NCI-H1417 (cell line): ENCODE results near the gene WDFY3.

Source experiments
- DNase-seq, 3 experiments: peaks; one replicate each; lab custom pipeline; 2025; lab: John Stamatoyannopoulos, UW

The WDFY3 gene

DNA sequence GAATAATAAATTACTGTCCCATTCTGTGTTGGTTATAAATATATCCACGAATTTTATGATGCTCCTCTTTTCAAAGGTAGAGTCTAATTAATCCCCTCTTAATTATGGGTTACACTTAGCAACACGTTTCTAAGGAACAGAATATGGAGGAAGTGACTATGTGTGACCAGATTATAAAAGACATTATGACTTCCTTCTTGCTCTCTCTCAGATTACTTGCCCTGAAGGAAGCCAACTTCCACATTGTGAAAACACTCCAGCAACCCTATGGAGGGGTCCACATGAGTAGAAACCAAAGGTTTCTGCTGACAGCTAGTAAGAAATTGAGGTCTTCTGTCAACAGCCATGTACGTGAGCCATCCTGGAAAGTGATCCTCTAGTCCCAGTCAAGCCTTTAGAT is 59.3 kb downstream of the WDFY3 start:
- peak in 1 of 3 experiments; percentile 49 for DNase-seq

DNA sequence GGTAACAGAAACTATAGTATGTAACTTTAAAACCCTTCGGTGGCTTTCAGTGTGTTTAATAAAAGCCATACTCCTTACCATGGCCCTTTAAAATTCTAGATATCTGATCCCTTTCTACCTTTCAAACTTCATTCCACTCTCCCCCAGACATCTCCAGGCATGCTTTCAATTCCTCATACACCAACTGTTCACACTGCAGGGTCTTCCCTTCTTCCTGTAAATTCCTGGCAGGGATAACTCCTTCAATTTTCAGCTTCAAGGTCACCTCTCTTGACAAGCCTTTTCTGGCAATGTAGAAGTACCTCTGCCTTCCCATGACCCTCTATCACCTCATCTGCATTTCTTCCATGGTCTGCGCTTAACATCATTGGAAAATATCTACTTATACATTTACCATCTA is 60.8 kb downstream of the WDFY3 start:
- no peak for DNase-seq

DNA sequence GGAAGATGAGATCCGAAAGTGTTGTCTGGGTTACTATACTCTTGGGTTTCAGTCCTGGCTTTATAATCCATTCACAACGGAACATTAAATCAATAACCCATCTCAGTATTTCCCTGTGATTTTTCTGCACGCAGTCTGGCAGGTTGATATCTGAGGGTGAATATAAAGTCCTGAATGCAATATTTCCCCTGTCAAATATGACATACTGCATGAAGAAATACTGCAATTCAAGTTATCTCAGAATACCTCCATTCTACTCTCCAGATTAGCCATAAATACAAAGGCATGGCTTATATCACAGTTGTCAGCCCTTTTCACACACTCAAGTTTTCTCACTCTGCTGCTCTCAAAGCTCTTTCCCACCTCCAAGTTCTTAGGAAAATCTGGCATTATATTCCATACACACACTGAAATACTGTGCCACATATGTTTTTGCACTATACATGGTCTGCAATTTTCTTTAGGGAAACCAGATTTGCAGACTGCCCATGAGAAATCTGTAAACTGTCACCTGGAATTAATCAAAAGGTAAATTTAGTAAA is 64.7 kb downstream of the WDFY3 start:
- no peak for DNase-seq

DNA sequence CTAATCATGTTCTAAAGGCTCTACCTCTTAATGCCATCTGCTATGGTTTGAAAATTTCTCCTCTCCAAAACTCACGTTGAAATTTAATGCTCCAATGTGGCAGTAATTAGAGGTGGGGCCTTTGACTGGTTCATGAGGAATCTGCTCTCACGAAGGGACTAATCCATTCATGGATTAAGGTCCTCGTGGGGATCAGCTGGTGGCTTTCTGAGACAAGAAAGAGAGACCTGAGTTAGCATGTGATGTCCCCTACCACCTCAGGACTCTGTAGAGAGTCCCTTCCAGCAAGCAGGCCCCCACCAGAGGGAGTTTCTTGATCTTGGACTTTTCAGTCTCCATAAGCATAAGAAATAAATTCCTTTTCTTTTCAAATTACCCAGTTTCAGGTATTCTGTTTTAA is 65.3 kb downstream of the WDFY3 start:
- DNase-seq = no peak

DNA sequence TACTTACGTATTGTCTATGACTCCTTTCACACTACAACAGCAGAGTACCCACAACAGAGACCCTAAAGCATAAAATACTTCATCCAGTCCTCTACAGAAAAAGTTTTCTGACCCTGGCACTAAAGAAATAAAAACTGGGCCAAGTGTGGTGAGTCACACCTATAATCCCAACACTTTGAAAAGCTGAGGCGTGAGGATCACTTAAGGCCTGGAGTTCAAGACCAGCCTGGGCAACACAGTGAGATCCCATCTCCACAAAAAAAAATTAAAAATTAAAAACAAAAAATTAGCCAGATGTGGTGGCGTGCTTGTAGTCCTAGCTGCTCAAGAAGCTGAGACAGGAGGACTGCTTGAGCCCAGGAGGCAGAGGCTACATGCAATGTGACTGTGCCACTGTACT is 66.9 kb downstream of the WDFY3 start:
- DNase-seq = no peak

DNA sequence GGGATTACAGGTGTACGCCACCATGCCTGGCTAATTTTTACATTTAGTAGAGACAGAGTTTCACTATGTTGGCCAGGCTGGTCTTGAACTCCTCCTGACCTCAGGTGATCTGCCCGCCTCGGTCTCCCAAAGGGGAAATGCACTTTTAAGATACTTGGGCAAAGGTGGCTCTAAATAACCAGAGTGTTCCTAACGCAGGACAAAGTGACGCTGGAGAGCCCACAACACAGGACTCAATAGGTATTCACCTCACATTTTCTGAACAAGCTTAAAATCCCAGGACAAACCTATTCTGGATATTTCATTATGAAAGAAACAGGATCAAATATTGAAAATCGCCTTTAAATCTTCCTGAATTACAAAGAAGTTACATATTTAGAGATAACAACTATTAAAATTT is 69.0 kb downstream of the WDFY3 start:
- DNase-seq = no peak

DNA sequence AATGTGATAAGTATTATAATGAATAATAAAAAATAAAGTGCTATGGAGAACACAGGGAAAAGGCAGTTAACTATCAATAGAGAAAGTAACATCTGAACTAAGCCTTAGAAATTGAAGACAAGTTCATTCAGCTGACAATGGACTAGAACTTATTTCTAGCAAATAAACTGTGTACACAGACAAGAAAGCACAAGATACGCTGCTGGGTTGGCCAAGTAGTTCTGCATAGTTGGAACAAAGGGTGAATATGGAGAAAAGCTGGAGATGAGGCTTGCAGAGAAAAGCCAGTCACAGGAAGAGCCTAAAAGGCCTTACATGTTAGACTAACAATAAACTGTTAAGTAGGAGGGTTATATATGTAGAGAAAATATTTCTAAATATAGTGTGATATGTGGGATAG is 71.2 kb downstream of the WDFY3 start:
- no peak for DNase-seq

DNA sequence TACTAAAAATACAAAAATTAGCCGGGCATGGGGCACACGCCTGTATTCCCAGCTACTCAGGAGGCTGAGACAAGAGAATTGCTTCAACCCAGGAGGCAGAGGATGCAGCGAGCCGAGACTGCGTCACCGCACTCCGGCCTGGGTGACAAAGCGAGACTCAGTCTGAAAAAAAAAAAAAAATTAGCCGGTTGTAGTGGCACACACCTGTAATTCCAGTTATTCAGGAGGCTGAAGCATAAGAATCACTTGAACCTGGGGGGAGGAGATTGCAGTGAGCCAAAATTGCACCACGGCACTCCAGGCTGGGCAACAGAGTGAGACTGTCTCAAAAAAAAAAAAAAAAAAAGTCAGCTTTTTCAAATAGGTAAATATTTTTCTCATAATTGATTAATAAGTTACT is 71.9 kb downstream of the WDFY3 start:
- no peak for DNase-seq

DNA sequence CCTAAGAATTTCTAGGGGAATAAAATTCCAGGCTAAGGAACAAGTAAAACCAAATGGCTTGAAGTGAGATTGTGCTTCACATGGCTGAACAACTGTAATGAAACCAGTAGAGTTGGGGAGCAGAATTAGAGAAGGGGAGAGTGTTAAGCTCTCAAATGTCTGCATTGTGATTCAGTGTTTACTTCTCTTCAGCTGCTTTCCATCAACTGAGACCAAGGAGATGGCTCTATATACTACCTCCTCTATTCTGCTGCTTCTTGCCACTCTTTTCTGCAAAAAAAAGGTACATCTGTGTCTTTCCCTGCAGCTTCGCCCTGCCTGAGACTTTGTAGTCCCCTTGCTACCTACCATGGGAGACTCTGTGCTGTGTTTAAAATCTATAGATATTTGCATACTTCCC is 73.5 kb downstream of the WDFY3 start:
- no peak for DNase-seq

DNA sequence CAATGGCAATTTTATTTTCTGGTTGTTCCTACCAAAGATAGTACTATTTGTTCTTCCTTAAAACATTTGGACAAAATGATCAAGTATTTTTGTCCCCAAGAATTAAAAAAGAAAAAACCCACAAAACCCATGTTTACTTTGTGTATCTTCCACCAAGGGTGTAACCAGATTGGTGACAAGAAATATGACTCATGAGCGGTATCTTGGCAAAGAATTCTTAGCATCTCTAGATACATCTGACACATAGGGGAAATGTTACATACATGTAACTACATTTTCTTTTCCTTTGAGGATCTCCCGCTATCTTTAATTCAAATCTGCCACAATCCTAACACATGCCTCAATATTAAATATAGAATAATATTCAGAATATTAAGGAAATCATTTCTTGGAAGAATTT is 78.7 kb downstream of the WDFY3 start:
- DNase-seq = no peak

DNA sequence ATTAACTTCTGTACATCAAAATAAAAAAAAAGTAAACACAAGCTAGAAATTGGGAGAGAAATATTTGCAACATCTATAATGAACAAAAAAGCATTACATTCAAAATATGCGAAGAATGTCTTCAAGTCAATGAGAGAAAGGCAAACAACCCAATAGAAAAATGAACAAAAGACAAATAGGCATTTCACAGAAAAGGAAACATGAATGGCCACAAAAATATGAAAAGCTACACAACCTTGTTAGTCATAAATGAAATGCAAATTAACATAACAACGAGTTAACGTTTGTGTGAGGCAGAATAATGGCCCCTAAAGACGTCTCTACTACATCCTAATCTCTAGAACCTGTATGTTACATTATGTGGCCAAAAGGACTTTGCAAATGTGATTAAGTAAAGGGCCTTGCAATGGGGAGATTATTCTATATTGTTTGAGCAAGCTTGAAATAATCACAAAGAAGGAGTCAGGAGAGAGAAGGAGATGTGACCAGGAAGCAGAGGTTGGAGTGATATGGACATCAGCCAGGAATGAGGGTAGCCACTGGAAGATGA is 86.8 kb downstream of the WDFY3 start:
- DNase-seq = no peak

DNA sequence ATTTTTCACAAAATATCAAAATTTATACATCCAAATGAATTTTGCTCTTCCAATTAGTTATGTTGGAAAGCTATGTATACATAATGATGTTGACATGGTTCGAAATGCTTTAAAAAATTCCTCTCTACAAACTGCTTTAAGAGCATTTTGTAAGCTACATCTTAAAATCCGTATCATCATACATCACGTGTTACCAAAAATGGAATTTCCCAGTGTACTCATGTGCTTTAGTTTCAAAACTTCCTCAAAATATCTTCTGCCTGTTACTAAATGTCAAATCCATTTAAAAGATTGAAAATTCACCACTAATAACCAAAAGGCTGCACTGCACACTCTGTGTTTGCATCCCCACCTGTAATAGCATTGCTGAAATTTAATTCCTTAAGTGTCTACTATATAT is 87.9 kb downstream of the WDFY3 start:
- no peak for DNase-seq

DNA sequence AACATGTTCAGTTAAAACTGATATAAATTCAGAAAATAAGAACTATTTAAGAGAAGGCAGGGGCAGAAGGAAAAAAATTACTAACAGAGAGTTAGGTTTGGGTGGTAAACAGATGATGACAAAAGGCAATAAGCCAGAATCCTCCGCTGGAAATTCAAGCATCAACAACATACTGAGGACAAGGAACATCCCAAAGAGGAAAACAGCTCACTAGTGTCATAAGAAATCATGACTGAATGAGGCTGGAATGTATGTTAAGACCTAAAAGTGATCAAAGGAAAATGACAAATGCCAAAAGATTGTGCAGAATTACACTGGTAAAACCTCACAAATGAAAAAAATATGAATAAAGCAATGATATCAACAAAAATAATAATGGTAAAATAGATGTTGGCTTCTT is 88.4 kb downstream of the WDFY3 start:
- DNase-seq = no peak

DNA sequence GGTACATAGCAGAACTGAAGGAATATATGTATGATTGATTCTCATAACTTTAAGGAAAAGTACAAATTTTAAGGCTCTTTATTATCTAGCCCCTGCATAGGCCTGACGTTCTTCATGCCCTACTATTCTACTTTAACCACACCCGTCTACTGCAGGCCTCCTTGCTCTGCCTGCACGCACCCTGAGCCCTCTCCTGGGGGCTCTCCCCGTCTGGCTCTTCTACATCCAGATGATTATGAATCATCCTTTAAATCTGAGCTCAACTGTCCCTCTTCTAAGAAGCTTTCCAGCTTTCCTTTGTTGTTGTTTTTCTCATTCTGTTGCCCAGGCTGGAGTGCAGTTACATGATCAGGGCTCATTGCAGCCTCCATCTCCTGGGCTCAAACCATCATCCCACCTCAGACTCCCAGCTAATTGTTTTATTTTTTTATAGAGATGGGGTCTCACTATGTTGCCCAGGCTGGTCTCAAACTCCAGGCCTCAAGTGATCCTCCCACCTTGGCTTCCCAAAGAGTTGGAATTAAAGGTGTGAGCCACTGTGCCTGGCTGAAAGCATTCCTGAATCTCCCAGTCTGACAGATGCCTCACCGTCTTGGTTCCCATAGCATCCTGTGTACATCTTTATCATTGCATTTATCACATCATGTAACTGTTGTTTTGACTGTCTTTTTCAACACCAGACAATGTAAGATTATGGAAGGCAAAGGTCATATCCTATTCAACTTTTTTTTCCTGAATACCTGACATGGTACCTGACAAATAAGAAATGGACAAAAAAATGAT is 89.2 kb downstream of the WDFY3 start:
- DNase-seq = no peak

DNA sequence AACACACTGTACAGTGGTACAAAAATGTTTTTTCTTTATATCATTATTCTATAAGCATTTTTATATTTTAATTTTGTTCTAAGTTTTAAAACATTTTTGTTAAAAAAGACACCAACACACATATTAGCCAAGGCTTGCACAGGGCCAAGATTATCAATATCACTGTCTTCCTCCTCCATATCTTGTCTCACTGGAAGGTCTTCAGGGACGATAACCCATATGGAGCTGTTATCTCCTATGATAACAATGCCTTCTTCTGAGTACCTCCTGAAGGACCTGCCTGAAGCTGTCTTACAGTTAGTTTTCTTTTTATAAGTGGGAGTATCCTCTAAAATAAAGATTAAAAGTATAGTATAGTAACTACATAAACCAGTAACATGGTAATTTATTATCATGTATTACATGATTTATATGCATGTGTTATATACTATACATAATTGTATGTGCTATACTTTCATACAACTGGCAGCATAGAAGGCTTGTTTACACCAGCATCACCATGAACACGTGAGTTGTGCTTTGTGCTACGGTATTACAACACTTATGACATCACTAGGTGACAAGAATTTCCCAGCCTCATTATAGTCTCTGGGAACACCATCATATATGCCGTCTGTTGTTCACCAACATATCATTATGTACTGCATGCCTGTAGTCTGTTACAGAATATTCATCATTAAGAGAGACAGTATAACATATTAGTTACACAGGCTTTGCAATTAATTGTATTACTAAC is 90.7 kb downstream of the WDFY3 start:
- DNase-seq = peak in 1 of 3 experiments; percentile 7

DNA sequence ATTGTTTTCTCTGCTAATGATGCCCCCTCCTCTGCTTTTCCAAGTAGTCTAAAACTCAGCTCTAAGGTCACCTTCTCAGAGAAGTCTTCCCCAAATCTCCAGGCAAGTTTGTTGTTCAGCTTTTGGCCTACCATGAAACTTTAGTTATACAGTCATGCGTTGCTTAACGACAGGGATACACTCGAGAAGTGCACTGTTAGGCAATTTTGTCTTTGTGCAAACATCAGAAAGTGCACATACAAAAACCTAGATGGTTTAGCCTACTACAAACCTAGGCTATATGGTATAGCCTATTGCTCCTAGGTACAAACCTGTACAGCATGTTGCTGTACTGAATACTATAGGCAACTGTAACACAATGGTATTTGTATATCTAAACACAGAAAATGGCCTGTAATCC is 91.9 kb downstream of the WDFY3 start:
- DNase-seq = no peak

DNA sequence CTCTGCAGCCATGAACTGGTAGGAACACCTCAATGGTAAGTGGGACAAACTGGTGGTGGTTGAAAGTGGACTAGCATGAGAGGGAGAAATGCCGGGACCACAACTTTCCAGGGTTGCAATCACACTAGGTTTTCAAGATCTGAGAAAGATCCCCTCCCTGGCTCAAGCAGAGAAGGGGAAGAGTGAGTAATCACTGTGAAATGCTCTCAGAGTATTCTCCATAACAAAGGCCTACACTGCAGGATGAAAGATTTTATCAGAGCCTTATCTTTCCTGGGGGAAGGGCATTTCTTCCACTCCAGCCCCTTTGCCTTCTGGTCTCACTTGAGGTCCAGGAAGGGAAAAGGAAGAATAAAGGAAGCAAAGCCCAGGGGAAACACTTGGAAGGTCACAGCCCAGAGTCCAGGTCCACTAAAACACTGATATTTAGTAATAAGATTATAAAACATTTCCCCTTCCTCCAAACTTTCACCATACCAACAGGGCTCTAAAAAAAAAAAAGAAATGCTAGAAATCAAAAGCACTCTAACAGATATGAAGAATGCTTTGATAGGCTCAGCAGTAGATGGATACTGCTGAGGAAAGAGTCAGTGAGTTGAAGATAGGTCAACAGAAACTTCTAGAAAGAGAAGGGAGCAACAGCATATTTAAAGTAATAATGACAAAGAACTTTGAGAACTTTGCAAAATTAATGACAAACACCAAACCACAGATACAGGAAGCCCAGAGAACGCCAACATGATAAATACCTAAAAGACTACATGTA is 95.9 kb downstream of the WDFY3 start:
- no peak for DNase-seq

DNA sequence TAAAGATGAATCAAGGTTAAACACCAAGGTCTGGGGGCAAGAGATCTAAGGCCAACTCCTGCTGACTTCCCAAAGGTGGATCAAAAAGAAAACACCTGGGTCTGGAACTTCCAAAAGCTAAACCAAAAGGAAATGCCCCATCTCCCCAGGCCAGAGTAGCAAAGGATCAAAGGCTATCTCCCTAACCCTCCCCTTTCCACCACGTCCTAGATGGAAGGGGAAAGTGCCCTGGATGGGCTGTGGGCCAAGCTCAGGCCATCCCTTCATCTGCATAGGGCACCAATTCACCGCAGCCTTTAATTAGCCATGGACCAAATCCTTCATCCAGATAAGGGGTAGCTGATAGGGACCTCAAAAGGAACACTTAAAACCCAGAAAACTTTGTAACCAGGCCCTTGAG is 100.2 kb downstream of the WDFY3 start:
- DNase-seq = no peak

DNA sequence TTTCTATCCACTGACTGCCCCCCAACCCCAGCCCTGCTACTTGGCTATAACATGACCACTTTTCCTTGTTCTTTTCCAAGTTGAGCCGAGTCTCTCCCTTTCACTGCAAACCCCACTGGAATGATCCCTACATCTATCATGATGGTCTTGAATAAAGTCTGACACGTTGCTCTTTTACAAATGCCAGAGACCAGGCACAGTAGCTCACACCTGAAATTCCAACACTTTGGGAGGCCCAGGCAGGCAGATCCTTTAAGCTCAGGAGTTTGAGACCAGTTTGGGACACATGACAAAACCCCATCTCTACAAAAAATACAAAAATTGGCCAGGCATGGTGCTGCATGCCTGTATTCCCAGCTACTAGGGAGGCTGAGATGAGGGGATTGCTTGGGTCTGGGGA is 100.9 kb downstream of the WDFY3 start:
- no peak for DNase-seq

DNA sequence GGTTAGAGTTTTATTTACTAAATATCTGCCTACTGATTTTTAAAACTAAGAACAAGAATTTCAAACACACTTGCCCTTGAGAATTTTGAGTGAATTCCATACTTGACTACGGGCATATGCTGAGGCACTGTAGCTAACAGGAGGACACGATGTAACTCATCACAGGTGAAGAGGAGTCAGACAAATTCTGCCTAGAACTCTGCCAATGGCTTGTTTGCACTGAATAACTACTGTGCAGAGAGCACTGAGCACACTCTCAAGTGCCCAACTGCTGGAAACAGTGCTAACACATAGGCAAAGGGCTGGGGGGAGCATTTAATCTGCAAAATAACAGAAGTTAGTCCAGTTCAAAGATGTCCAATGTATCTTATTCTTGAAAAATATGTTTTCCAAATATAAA is 104.4 kb downstream of the WDFY3 start:
- peak in 1 of 3 experiments; percentile 10 for DNase-seq

DNA sequence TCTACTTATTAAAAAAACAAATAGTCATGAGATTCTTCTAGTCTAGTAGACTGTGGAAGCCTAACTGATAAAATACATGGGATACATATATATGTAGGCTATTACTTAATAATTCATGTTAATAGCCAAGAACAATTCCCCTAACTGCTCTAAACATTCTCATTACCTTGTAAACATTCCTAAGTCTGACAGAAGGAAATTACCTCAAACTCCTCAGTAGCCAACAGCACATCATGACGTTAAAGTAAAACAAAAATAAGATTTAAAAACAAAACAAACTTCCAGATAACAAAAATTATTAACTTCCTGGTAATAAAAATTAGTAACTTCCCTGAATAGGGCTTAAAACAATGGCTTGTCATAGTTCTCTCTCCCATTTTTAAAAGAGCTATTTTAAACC is 109.2 kb downstream of the WDFY3 start:
- DNase-seq = no peak

DNA sequence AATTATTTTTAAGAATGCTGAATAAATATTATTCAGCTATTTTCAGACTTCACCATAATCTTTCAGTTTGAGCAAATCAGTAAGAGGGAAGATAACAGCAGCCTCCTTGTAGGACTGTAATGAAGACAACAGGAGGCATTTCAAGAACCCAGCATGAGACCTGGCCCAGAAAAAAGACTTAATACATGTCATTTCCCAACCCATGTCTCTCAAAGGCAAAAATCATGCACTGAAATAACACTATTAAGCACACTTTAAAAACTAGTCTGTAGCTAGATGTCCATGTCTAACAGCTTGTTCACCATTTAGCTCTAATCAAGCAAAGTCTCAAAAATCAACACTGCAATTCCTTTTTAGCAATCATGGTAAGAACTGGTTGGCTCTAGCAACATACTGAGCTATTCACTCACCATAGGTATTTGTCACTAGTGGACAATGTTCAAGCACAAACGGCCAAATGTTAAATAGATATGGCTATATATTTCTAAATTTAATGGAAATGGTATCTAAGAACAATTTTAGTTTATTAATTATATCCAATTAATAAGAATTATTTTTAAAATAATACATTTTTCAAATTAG is 109.9 kb downstream of the WDFY3 start:
- DNase-seq = peak in 2 of 3 experiments; percentile 15 to 69
